HCT116 (cell line): Measurements from ENCODE around the gene RASL10A. TPM values are rescaled to one million over a fixed set of nuclear protein-coding genes. Genes with fewer than 3 reads are reported as not detected.

ENCODE experiments used
- ATAC-seq: fragments of 200-7000 bp; cut with Tn5 transposase; 2 replicates; pipeline ENCODE4 v1.9.1; 2020; ENCODE audit warnings: mild to moderate bottlenecking, moderate library complexity
- BruUV-seq: library from RNA; stranded (reverse); fragments of 400-500 nt; replicated peaks from 2 replicates; lab custom pipeline; 2021; lab: Mats Ljungman, UMichigan
- CTCF ChIA-PET: fragments of 300-600 bp; sonication (Branson Sonifier 250); formaldehyde crosslinking; loops from one replicate; lab custom pipeline; 2021; ENCODE audit warnings: antibody characterized with exemption; lab: Charles Lee
- POLR2A ChIA-PET: fragments of 300-600, 350-600 bp; sonication (Branson Sonifier 250); formaldehyde crosslinking; loops from one replicate; lab custom pipeline; 2021; ENCODE audit warnings: antibody characterized with exemption; lab: Charles Lee
- RAD21 ChIA-PET, 2 experiments: fragments of 300-600 bp; sonication (Branson Sonifier 250); formaldehyde crosslinking; loops; one replicate each; lab custom pipeline; 2023; ENCODE audit warnings: low total read pairs in 2 of 2; ENCODE audit not compliant: uncharacterized antibody in 2 of 2, unreplicated experiment in 2 of 2, low non-redundant PET in 1 of 2; lab: Charles Lee
- DNase-seq: peaks from one replicate; pipeline ENCODE4 v3.0.0-alpha.2; 2010; ENCODE audit warnings: low read depth, low spot score
- H2AFZ ChIP-seq: fragments of 200-600 bp; shearing (Covaris generic), sonication (generic); 2 replicates; pipeline ENCODE4 v1.6.1; 2017; ENCODE audit warnings: low read depth, mixed run types, mixed read lengths, antibody characterized with exemption, low read length; ENCODE audit not compliant: poor library complexity, severe bottlenecking
- H3K27ac ChIP-seq: 2 replicates; pipeline ENCODE4 v1.5.1; 2012; ENCODE audit warnings: low read depth, low read length
- H3K27me3 ChIP-seq: fragments of 200-600 bp; sonication (generic); 2 replicates; pipeline ENCODE4 v1.6.1; 2016; ENCODE audit warnings: mixed run types, low read length, mixed read lengths; ENCODE audit not compliant: insufficient read depth
- H3K36me3 ChIP-seq, 2 experiments: fragments of 200-500 bp in 1 of 2; fragments of 200-600 bp in 1 of 2; sonication (Bioruptor generic) in 1 of 2; sonication (generic) in 1 of 2; 2 replicates each; pipeline versions ENCODE4 v1.5.1 to v1.6.1; 2014 to 2016; ENCODE audit warnings: low read length in 2 of 2, inconsistent platforms in 1 of 2, mixed read lengths in 1 of 2, mixed run types in 1 of 2; ENCODE audit not compliant: insufficient read depth in 2 of 2, control insufficient read depth in 1 of 2
- H3K4me1 ChIP-seq, 2 experiments: fragments of 200-600 bp in 1 of 2; sonication (generic) in 1 of 2; 2 replicates each; pipeline versions ENCODE4 v1.5.1 to v1.6.1; 2012 to 2017; ENCODE audit warnings: low read length in 2 of 2, inconsistent platforms in 1 of 2, mild to moderate bottlenecking in 1 of 2, mixed read lengths in 1 of 2, mixed run types in 1 of 2, moderate library complexity in 1 of 2; ENCODE audit not compliant: insufficient read depth in 2 of 2, control insufficient read depth in 1 of 2
- H3K4me2 ChIP-seq: fragments of 200-600 bp; sonication (generic); 2 replicates; pipeline ENCODE4 v1.6.1; 2017; ENCODE audit warnings: mixed run types, low read length, mixed read lengths
- H3K4me3 ChIP-seq, 2 experiments: fragments of 200-600 bp in 1 of 2; sonication (generic) in 1 of 2; replicated peaks in 1 of 2; 2 replicates each; pipeline ENCODE4 v1.5.1; 2011 to 2016; ENCODE audit warnings: low read length in 2 of 2, control low read depth in 1 of 2, low read depth in 1 of 2, mild to moderate bottlenecking in 1 of 2, mixed read lengths in 1 of 2, mixed run types in 1 of 2
- H3K79me2 ChIP-seq: fragments of 200-600 bp; sonication (generic); 2 replicates; pipeline ENCODE4 v1.6.1; 2017; ENCODE audit warnings: mild to moderate bottlenecking, mixed run types, low read length, moderate library complexity, mixed read lengths; ENCODE audit not compliant: insufficient read depth
- H3K9ac ChIP-seq: fragments of 200-600 bp; sonication (generic); 2 replicates; pipeline ENCODE4 v1.6.1; 2016; ENCODE audit warnings: low read length, mixed read lengths
- H3K9me2 ChIP-seq: fragments of 200-600 bp; sonication (generic), shearing (Covaris generic); 2 replicates; pipeline ENCODE4 v1.6.1; 2017; ENCODE audit warnings: mixed run types, mild to moderate bottlenecking, moderate library complexity; ENCODE audit not compliant: insufficient read depth
- H3K9me3 ChIP-seq, 2 experiments: fragments of 200-500 bp in 1 of 2; fragments of 200-600 bp in 1 of 2; sonication (Bioruptor generic) in 1 of 2; sonication (generic) in 1 of 2; 2 replicates each; pipeline ENCODE4 v1.6.1; 2014 to 2017; ENCODE audit warnings: low read length in 2 of 2, mixed read lengths in 2 of 2, inconsistent platforms in 1 of 2, low read depth in 1 of 2, mild to moderate bottlenecking in 1 of 2, mixed run types in 1 of 2, moderate library complexity in 1 of 2; ENCODE audit not compliant: control insufficient read depth in 1 of 2, insufficient read depth in 1 of 2
- H4K20me1 ChIP-seq: fragments of 200-600 bp; sonication (generic), shearing (Covaris generic); 2 replicates; pipeline ENCODE4 v1.6.1; 2017; ENCODE audit warnings: mixed run types, mild to moderate bottlenecking, moderate library complexity; ENCODE audit not compliant: insufficient read depth
- CBX3 ChIP-seq: IDR thresholded peaks from 2 replicates; pipeline ENCODE4 v1.6.1; 2012; ENCODE audit warnings: low read depth
- CEBPB ChIP-seq: IDR thresholded peaks from 2 replicates; pipeline ENCODE4 v1.6.1; 2012; ENCODE audit warnings: low read depth
- POLR2A ChIP-seq: IDR thresholded peaks from 2 replicates; pipeline ENCODE4 v1.7.0; 2011; ENCODE audit warnings: borderline replicate concordance; ENCODE audit not compliant: insufficient read depth, insufficient read length; ENCODE audit errors: extremely low read depth
- ZBTB33 ChIP-seq: IDR thresholded peaks from 2 replicates; pipeline ENCODE4 v1.6.1; 2011; ENCODE audit warnings: mild to moderate bottlenecking, low read length, moderate library complexity; ENCODE audit not compliant: insufficient replicate concordance; ENCODE audit errors: extremely low read depth
- intact Hi-C: fragments of 100-400 bp; cut with micrococcal nuclease; formaldehyde crosslinking; loops from 2 replicates; pipeline ENCODE4 v1.10.0; 2022
- total RNA-seq: library from RNA; stranded (reverse); gene quantifications from one replicate; pipeline ENCODE4 v1.2.1, GENCODE V29; 2021; ENCODE audit not compliant: unreplicated experiment

RASL10A gene
- total RNA-seq, 1 experiment from 2014 or later, result 0.96 TPM

GRCh38 chr22:29317827-29318454 lies 2.4 kb upstream of the RASL10A start:
- no TSS peak for BruUV-seq
- POLR2A ChIA-PET, result no interaction called here

More at GRCh38 chr22:29317827-29318454, 2.4 kb upstream of the RASL10A start:
- Histone ChIP-seq H4K20me1 (no peaks in the 10 kb centered on the region), H3K79me2 (no peaks in the 10 kb centered on the region), H3K9me3 (no peaks in the 10 kb centered on the region), H3K4me3 (no peak overlapping the region), H3K4me2 (no peak overlapping the region), H3K27me3 (no peaks in the 10 kb centered on the region), H3K9ac (no peak overlapping the region), H3K4me1 (peaks cover 0 to 9% of the 10 kb centered on the region in 2 experiments; a peak in 3 of 4 replicates), H3K9me2 (no peaks in the 10 kb centered on the region), H3K27ac (no peak overlapping the region), H2AFZ (no peak overlapping the region), H3K36me3 (no peaks in the 10 kb centered on the region)
- DNase-seq, result no peak
- no peak for ATAC-seq
- intact Hi-C loops, result no loop called here
- ChIA-PET RAD21 (no interaction called here), CTCF (no interaction called here)
- TF ChIP-seq POLR2A, result no peak
- TF ChIP-seq CBX3, result no peak
- TF ChIP-seq CEBPB, result no peak
- no peak for TF ChIP-seq ZBTB33
